Endothelial cell of umbilical vein (primary cell): ENCODE results near the gene SPSB1. TPM values are rescaled to one million over a fixed set of nuclear protein-coding genes. Genes with fewer than 3 reads are reported as not detected.

Experiments
- BruUV-seq: library from RNA; stranded (reverse); fragments of 400-500 nt; replicated peaks from 2 replicates; lab custom pipeline; 2021; lab: Mats Ljungman, UMichigan
- CTCF ChIA-PET: fragments of 300-600, 350-600 bp; sonication (Branson Sonifier 250); formaldehyde crosslinking; loops from one replicate; lab custom pipeline; 2021; ENCODE audit warnings: antibody characterized with exemption, inconsistent platforms; lab: Charles Lee
- POLR2A ChIA-PET: fragments of 300-600, 350-600 bp; sonication (Branson Sonifier 250); formaldehyde crosslinking; loops from one replicate; lab custom pipeline; 2021; ENCODE audit warnings: antibody characterized with exemption, inconsistent platforms; lab: Charles Lee
- DNase-seq: peaks from one replicate; pipeline ENCODE4 v3.0.0-alpha.2; 2011; ENCODE audit warnings: low read depth, low spot score
- FAIRE-seq: peaks from 2 replicates; lab custom pipeline; 2011; peaks lifted over from hg19 to GRCh38; lab: Jason Lieb, UNC
- H2AFZ ChIP-seq: 2 replicates; pipeline ENCODE4 v1.6.0; 2012; ENCODE audit warnings: low read depth, low read length, control low read depth, inconsistent platforms
- H3K27ac ChIP-seq: 2 replicates; pipeline ENCODE4 v1.5.1; 2011; ENCODE audit warnings: low read depth, mild to moderate bottlenecking, control low read depth, low read length, moderate library complexity; ENCODE audit not compliant: insufficient read depth
- H3K27me3 ChIP-seq, 2 experiments: 2 replicates each; pipeline versions ENCODE4 v1.6.0 to v1.6.1; 2011; ENCODE audit warnings: low read length in 2 of 2, mixed read lengths in 1 of 2; ENCODE audit not compliant: control insufficient read depth in 2 of 2, insufficient read depth in 2 of 2
- H3K36me3 ChIP-seq, 2 experiments: 2 replicates in 1 of 2; 3 replicates in 1 of 2; pipeline ENCODE4 v1.5.1; 2011; ENCODE audit warnings: low read length in 2 of 2, mild to moderate bottlenecking in 1 of 2, moderate library complexity in 1 of 2; ENCODE audit not compliant: control insufficient read depth in 2 of 2, insufficient read depth in 2 of 2; ENCODE audit errors: extremely low read depth in 1 of 2
- H3K4me1 ChIP-seq: 3 replicates; pipeline ENCODE4 v1.5.1; 2011; ENCODE audit warnings: mild to moderate bottlenecking, low read length; ENCODE audit not compliant: control insufficient read depth, insufficient read depth; ENCODE audit errors: extremely low read depth
- H3K4me2 ChIP-seq: 2 replicates; pipeline ENCODE4 v1.6.1; 2011; ENCODE audit warnings: low read length, control low read depth, mixed read lengths; ENCODE audit not compliant: insufficient read depth
- H3K4me3 ChIP-seq, 3 experiments: fragments of 200-600 bp in 1 of 3; sonication (generic), shearing (Covaris generic) in 1 of 3; replicated peaks in 1 of 3; 2 replicates each; pipeline ENCODE4 v1.5.1; 2011 to 2016; ENCODE audit warnings: control low read depth in 3 of 3, low read length in 3 of 3, mild to moderate bottlenecking in 2 of 3, inconsistent platforms in 1 of 3, low read depth in 1 of 3, moderate library complexity in 1 of 3; ENCODE audit not compliant: insufficient read depth in 1 of 3
- H3K79me2 ChIP-seq: 2 replicates; pipeline ENCODE4 v1.6.0; 2012; ENCODE audit warnings: low read length, inconsistent platforms; ENCODE audit not compliant: control insufficient read depth, insufficient read depth
- H3K9ac ChIP-seq: replicated peaks from 2 replicates; pipeline ENCODE3; 2011; ENCODE audit warnings: low read length, control low read depth; ENCODE audit not compliant: insufficient read depth; ENCODE audit errors: extremely low read depth
- H3K9me1 ChIP-seq: replicated peaks from 3 replicates; pipeline ENCODE4 v1.6.0; 2011; ENCODE audit warnings: mild to moderate bottlenecking, low read length; ENCODE audit not compliant: control insufficient read depth, insufficient read depth; ENCODE audit errors: extremely low read depth
- H3K9me3 ChIP-seq: replicated peaks from 2 replicates; pipeline ENCODE4 v1.5.1; 2012; ENCODE audit warnings: low read length, inconsistent platforms; ENCODE audit not compliant: control insufficient read depth, insufficient read depth
- H4K20me1 ChIP-seq: replicated peaks from 2 replicates; pipeline ENCODE3; 2011; ENCODE audit warnings: mild to moderate bottlenecking, low read length; ENCODE audit not compliant: control insufficient read depth, insufficient read depth; ENCODE audit errors: extremely low read depth
- CTCF ChIP-seq, 2 donors: IDR thresholded peaks; 1 replicate in 1 of 2; 2 replicates in 1 of 2; pipeline ENCODE4 v1.5.1; 2011; ENCODE audit warnings: low read length in 2 of 2, mild to moderate bottlenecking in 2 of 2, moderate library complexity in 2 of 2, control low read depth in 1 of 2, inconsistent platforms in 1 of 2, low read depth in 1 of 2; ENCODE audit not compliant: insufficient read depth in 1 of 2; ENCODE audit errors: extremely low read depth in 1 of 2
- FOS ChIP-seq: IDR thresholded peaks from 2 replicates; pipeline ENCODE4 v1.6.1; 2011; ENCODE audit warnings: mild to moderate bottlenecking, low read length, moderate library complexity, borderline replicate concordance; ENCODE audit not compliant: insufficient read depth
- MYC ChIP-seq: IDR thresholded peaks from one replicate; pipeline ENCODE4 v1.6.1; 2011; ENCODE audit warnings: mild to moderate bottlenecking, low read depth, low read length
- POLR2A ChIP-seq: IDR thresholded peaks from 2 replicates; pipeline ENCODE4 v1.6.1; 2012; ENCODE audit warnings: low read depth, mild to moderate bottlenecking, control low read depth, low read length
- dilution Hi-C: fragments of 300-500 bp; cut with MboI; formaldehyde crosslinking; loops from one replicate; pipeline ENCODE4 v1.15.0; 2019; ENCODE audit warnings: low sequenced_read_pairs; ENCODE audit not compliant: extremely low pct_ligation_motif_present
- intact Hi-C: fragments of 100-400 bp; cut with micrococcal nuclease; formaldehyde crosslinking; loops from one replicate; pipeline ENCODE4 v1.10.0; 2022
- polyA plus RNA-seq, 4 experiments: library from polyadenylated mRNA; depleted of rRNA in 3 of 4; stranded (reverse) in 3 of 4; unstranded in 1 of 4; fragments of >200 nt; gene quantifications; 2 replicates each; pipeline versions ENCODE4 v1.2.1 to v1.2.3, GENCODE V29; 2011 to 2012; ENCODE audit warnings: missing spikeins in 1 of 4
- total RNA-seq: library from RNA; stranded (reverse); gene quantifications from 2 replicates; pipeline ENCODE4 v1.2.3, GENCODE V29; 2021
- TF ChIP-seq, protein P1 (sequence below): IDR thresholded peaks from 2 replicates; pipeline ENCODE4 v1.6.1; 2011; ENCODE audit not compliant: insufficient read depth, insufficient read length

Gene SPSB1
- total and polyA plus RNA-seq, 2 donors (not counting 3 experiments of a cell fraction or from before 2014, with no cell fraction given) = 41.9 to 61.2 TPM

GRCh38 chr1:9322661-9323244 is 30.1 kb downstream of the SPSB1 start:
- TF ChIP-seq, protein P1, sequence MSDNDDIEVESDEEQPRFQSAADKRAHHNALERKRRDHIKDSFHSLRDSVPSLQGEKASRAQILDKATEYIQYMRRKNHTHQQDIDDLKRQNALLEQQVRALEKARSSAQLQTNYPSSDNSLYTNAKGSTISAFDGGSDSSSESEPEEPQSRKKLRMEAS = no peak
- TF ChIP-seq MYC (no peak), FOS (no peak), POLR2A (no peak), CTCF (IDR thresholded peaks at IDR 0.05; ENCODE audit: extremely low read depth in 1 of 2, insufficient read depth in 1 of 2, low read depth in 1 of 2, low read length in 2 of 2) (no peak)
- no TSS peak for BruUV-seq
- Histone ChIP-seq H3K4me2 (no peak overlapping the region), H4K20me1 (peaks cover 5% of the 10 kb centered on the region), H3K36me3 (peaks cover 0 to 29% of the 10 kb centered on the region in 2 experiments), H3K9me1 (no peaks in the 10 kb centered on the region), H3K9ac (no peak overlapping the region), H3K27ac (no peak overlapping the region), H3K9me3 (no peaks in the 10 kb centered on the region), H3K79me2 (peaks cover 95% of the 10 kb centered on the region), H3K27me3 (no peaks in the 10 kb centered on the region), H3K4me3 (no peak overlapping the region), H3K4me1 (peaks cover 7% of the 10 kb centered on the region), H2AFZ (no peak overlapping the region)
- dilution Hi-C loops (no loop called here), intact Hi-C loops (no loop called here)
- CTCF ChIA-PET = interaction anchor here (1.4 to 2.1 kb wide), 2 partner anchors 133 to 168 kb away, joined by 3 to 8 read pairs; no protein-coding TSS in a partner anchor
- POLR2A ChIA-PET = no interaction called here
- DNase-seq (no peak), FAIRE-seq (no peak)
